EL (cell line): ENCODE data around the gene OR4S2.

Experiments used
- DNase-seq: peaks from one replicate; pipeline ENCODE4 v3.0.0-alpha.2; 2016

Gene OR4S2

GRCh38 chr11:55648027-55648426 is at the start of gene OR4S2:
Gene OR4S2, plus strand, starts transcription at chr11:55648327. Its CDS starts 2,577 bp downstream, at chr11:55650904.
- no peak for DNase-seq

GRCh38 chr11:55607545-55607944 is 40.6 kb upstream of the OR4S2 start, which contains the start of gene OR4C11:
Gene OR4C11, minus strand, starts transcription at chr11:55607645. Its CDS starts 3,272 bp downstream, at chr11:55604373.
- DNase-seq, result no peak

DNA sequence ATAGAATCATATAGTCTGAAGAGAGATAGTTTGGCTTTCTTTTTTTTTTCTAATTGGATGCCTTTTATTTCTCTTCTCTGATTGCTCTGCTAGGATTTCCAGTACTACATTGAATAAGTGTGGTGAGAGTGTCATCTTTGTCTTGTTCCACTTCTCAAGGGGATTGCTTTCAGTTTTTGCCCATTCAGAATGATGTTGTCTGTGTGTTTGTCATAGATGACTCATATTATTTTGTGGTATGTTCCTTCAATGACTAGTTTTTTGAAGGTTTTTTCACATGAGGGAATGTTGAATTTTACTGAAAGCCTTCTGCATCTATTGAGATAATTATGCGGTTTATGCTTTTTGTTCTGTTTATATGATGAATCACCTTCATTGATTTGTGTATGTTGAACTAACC is 23.6 kb upstream of the OR4S2 start:
- DNase-seq, result no peak

- no peak for DNase-seq
Measured at GRCh38 chr11:55634813-55635212, 13.3 kb upstream of the OR4S2 start, which contains the start of gene OR4P4. Gene OR4P4, plus strand, starts transcription at chr11:55635113.

DNA sequence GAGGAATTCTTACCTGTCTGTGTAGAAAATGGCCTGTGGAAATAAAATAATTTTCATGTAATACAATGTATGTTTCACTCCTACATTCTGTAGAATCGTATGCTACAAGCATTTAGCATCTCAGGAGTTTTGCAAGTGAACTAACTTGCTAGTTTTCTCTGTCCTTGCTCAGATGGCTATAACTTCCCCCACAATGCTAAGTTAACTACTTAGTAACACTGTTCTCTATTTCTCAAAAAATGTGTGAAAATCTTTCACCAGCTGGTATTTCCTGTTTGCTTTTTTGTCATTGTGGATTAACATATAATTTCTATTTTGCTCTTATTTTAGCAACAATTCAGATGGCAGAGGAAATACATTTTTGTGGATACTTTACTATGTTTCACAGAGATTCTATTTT is 4.4 kb downstream of the OR4S2 start:
- DNase-seq, result no peak

GRCh38 chr11:55655096-55655495 is 7.0 kb downstream of the OR4S2 start:
- DNase-seq, result no peak

DNA sequence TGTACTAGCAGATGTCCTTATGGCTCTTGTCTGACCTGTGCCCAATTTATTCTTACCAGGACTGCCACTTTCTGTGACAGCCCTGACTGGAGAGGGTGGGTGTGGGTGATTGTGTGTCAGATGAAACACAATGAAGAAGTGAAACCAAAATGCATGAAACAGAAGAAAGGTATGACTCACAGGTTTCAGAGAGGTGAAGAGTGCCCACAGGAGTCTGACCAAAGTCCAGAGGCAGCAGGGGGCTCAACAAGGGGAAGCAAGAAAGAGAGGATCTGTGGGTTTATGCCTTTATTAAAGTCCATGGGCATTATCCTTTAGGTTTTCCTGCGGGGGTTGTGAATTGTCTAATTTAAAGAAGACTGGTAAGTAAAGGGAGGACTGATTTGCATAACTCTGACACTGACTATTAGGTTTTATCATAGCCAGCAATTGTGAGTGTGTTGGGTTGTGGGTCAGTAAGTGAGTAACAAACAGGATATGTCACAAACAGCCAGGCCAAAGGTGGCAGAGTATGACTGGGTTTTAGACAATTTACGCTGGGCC is 10.0 kb downstream of the OR4S2 start:
- no peak for DNase-seq

- no peak for DNase-seq
Measured at GRCh38 chr11:55658608-55659007, 10.5 kb downstream of the OR4S2 start.

- DNase-seq, result no peak
Measured at GRCh38 chr11:55661901-55662300, 13.8 kb downstream of the OR4S2 start, which contains the start of gene OR4C6. Gene OR4C6, plus strand, starts transcription at chr11:55662201. Its CDS starts 2,966 bp downstream, at chr11:55665167.

- DNase-seq, result no peak
Measured at GRCh38 chr11:55669376-55669775, 21.2 kb downstream of the OR4S2 start.

- DNase-seq, result no peak
Measured at GRCh38 chr11:55673860-55674259, 25.7 kb downstream of the OR4S2 start.

- DNase-seq, result no peak
Measured at GRCh38 chr11:55697817-55698216, 49.7 kb downstream of the OR4S2 start.

- DNase-seq, result no peak
Measured at GRCh38 chr11:55701429-55701828, 53.3 kb downstream of the OR4S2 start.
